ENCODE measurements around the gene EIF2D. TPM values are rescaled to one million over a fixed set of nuclear protein-coding genes. Genes with fewer than 3 reads are reported as not detected.

EIF2D gene
- total and polyA plus RNA-seq, 2 of the 8 experiments (the other 6 are each of a cell fraction or from before 2014, with no cell fraction given) = 36.1 to 37.1 TPM

GRCh38 chr1:206560007-206560716 is 52.1 kb downstream of the EIF2D start (continued):
- TF ChIP-seq RFX5 (IDR thresholded peaks at IDR 0.05; ENCODE audit: borderline replicate concordance, low read depth, low read length) (no peak), EZH2 (IDR thresholded peaks at IDR 0.05; ENCODE audit: low read depth, low read length, severe bottlenecking) (no peak), EP300 (IDR thresholded peaks at IDR 0.05; ENCODE audit: borderline replicate concordance in 1 of 2, low read depth in 2 of 2, low read length in 2 of 2) (no peak)

All from H1 (cell line).